GM21447 (cell line): ENCODE data around the gene RASAL1.
"Not testable (repeated sequence)": the region's sequence is repeated elsewhere in the genome, so short reads cannot be mapped to it uniquely, and the experiment has no call there.

ENCODE experiments used
- ATAC-seq: cut with Tn5 transposase; IDR thresholded peaks from one replicate; pipeline ENCODE4 v1.9.1; 2021; ENCODE audit not compliant: unreplicated experiment

The RASAL1 gene

GRCh38 chr12:113142173-113142885 is 6.8 kb upstream of the RASAL1 start:
- ATAC-seq: no peak

- not testable (repeated sequence) for ATAC-seq
Observed at GRCh38 chr12:113141716-113142115, 6.2 kb upstream of the RASAL1 start.

GRCh38 chr12:113140706-113141105 is 5.1 kb upstream of the RASAL1 start:
- no peak for ATAC-seq

- ATAC-seq: no peak
Observed at GRCh38 chr12:113138826-113139225, 3.3 kb upstream of the RASAL1 start.

- ATAC-seq: no peak
Observed at GRCh38 chr12:113137861-113138783, 2.6 kb upstream of the RASAL1 start.

GRCh38 chr12:113136990-113137511 is 1.5 kb upstream of the RASAL1 start:
- ATAC-seq: no peak

GRCh38 chr12:113136128-113136989 is 798 bp upstream of the RASAL1 start:
- ATAC-seq: no peak

GRCh38 chr12:113134521-113134951 is 1.0 kb downstream of the RASAL1 start:
- ATAC-seq: no peak

- no peak for ATAC-seq
Observed at GRCh38 chr12:113134071-113134470, 1.5 kb downstream of the RASAL1 start.

- ATAC-seq: no peak
Observed at GRCh38 chr12:113133666-113134065, 1.9 kb downstream of the RASAL1 start.

GRCh38 chr12:113133036-113133435 is 2.5 kb downstream of the RASAL1 start:
- ATAC-seq: no peak

GRCh38 chr12:113131556-113131955 is 4.0 kb downstream of the RASAL1 start:
- no peak for ATAC-seq

- no peak for ATAC-seq
Observed at GRCh38 chr12:113130457-113131135, 5.0 kb downstream of the RASAL1 start.

- ATAC-seq: no peak
Observed at GRCh38 chr12:113129664-113130456, 5.7 kb downstream of the RASAL1 start.

- ATAC-seq: no peak
Observed at GRCh38 chr12:113128802-113129663, 6.5 kb downstream of the RASAL1 start.

- ATAC-seq: no peak
Observed at GRCh38 chr12:113127791-113128199, 7.8 kb downstream of the RASAL1 start.

- no peak for ATAC-seq
Observed at GRCh38 chr12:113120670-113121370, 14.7 kb downstream of the RASAL1 start.
